ENCODE data around the gene CALD1. TPM values are rescaled to one million over a fixed set of nuclear protein-coding genes. Genes with fewer than 3 reads are reported as not detected.

CALD1 gene
- total RNA-seq, 4 donors from 2014 or later: 32.3 to 462 (median 98.4) TPM

GRCh38 chr7:134758981-134759380 lies 20.5 kb upstream of the CALD1 start:
- no peaks in the 10 kb centered on the region for H3K9me3 ChIP-seq
- H3K27ac ChIP-seq: no peak overlapping the region
- H3K4me3 ChIP-seq: no peak overlapping the region
- no peaks in the 10 kb centered on the region for H3K27me3 ChIP-seq
- H3K36me3 ChIP-seq: no peaks in the 10 kb centered on the region
- intact Hi-C loops (cut with DNase I): no loop called here
- DNase-seq: no peak
- TF ChIP-seq POLR2A (IDR thresholded peaks at IDR 0.05): no peak
- TF ChIP-seq, protein P1, sequence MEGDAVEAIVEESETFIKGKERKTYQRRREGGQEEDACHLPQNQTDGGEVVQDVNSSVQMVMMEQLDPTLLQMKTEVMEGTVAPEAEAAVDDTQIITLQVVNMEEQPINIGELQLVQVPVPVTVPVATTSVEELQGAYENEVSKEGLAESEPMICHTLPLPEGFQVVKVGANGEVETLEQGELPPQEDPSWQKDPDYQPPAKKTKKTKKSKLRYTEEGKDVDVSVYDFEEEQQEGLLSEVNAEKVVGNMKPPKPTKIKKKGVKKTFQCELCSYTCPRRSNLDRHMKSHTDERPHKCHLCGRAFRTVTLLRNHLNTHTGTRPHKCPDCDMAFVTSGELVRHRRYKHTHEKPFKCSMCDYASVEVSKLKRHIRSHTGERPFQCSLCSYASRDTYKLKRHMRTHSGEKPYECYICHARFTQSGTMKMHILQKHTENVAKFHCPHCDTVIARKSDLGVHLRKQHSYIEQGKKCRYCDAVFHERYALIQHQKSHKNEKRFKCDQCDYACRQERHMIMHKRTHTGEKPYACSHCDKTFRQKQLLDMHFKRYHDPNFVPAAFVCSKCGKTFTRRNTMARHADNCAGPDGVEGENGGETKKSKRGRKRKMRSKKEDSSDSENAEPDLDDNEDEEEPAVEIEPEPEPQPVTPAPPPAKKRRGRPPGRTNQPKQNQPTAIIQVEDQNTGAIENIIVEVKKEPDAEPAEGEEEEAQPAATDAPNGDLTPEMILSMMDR (IDR thresholded peaks at IDR 0.05): no peak
- 7 to 22% methylated on average over 1 of the region's 1 CpG for WGBS, 2 donors
- H3K4me1 ChIP-seq: no peaks in the 10 kb centered on the region

GRCh38 chr7:134761266-134761665 lies 18.2 kb upstream of the CALD1 start:
- H3K36me3 ChIP-seq: no peaks in the 10 kb centered on the region
- no peaks in the 10 kb centered on the region for H3K9me3 ChIP-seq
- intact Hi-C loops (cut with DNase I): no loop called here
- 76 to 81% methylated on average over 5 of the region's 5 CpGs for WGBS, 2 donors
- H3K27me3 ChIP-seq: no peaks in the 10 kb centered on the region
- H3K27ac ChIP-seq: peak overlapping the region in 1 of 4 donors; percentile 8
- TF ChIP-seq, protein P1 (IDR thresholded peaks at IDR 0.05): no peak
- TF ChIP-seq POLR2A (IDR thresholded peaks at IDR 0.05): no peak
- H3K4me3 ChIP-seq: no peak overlapping the region
- no peaks in the 10 kb centered on the region for H3K4me1 ChIP-seq
- no peak for DNase-seq

DNA sequence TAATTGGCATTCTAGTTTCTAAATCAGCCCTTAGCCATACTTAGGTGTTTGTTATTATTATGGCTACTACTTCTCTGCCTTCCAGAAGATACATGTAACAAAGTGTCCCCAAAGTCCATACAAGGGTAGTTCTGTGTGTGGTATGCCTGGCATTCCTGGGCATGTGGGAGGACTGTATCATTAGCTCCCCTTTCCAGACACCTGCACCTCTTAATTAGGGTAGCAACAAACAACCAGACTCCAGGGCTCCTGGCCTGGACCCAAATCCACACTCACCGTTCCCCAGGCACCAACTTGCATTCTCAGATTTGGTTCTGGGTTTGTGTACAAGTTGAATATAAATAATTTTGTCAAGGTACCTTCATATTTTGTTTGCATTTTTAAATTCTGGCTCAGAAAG lies 15.5 kb upstream of the CALD1 start:
- H3K27ac ChIP-seq: no peak overlapping the region
- no peak for DNase-seq
- WGBS, 2 donors: 67 to 75% methylated on average over 1 of the region's 1 CpG
- H3K4me3 ChIP-seq: no peak overlapping the region
- TF ChIP-seq POLR2A (IDR thresholded peaks at IDR 0.05): no peak
- TF ChIP-seq, protein P1 (IDR thresholded peaks at IDR 0.05): no peak
- H3K27me3 ChIP-seq: no peaks in the 10 kb centered on the region
- peaks cover 0 to 12% (median 0%) of the 10 kb centered on the region in 3 donors for H3K4me1 ChIP-seq
- H3K36me3 ChIP-seq: no peaks in the 10 kb centered on the region
- H3K9me3 ChIP-seq: no peaks in the 10 kb centered on the region
- intact Hi-C loops (cut with DNase I): no loop called here

DNA sequence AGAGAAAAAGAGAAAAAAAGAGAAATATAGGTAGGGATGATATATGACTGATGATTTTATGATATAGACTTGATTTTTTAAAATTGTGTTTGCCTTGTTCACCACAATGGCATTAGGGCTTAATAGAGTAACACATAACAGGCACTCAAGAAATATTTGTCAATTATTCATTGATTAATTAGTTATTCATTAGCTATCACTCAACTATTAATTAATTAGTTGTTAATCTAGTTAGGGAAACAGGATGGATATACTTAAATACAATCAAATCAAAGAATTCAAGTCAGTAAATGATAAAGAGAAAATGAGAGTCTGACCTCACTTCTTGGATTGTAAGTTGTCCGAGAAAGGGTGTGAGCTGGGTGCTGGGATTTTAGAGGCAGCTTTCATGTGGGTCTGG lies 15.1 kb upstream of the CALD1 start:
- no peak overlapping the region for H3K27ac ChIP-seq
- peaks cover 0 to 12% (median 0%) of the 10 kb centered on the region in 3 donors for H3K4me1 ChIP-seq
- 72 to 100% methylated on average over 1 of the region's 1 CpG for WGBS, 2 donors
- intact Hi-C loops (cut with DNase I): no loop called here
- H3K27me3 ChIP-seq: no peaks in the 10 kb centered on the region
- H3K36me3 ChIP-seq: no peaks in the 10 kb centered on the region
- H3K9me3 ChIP-seq: no peaks in the 10 kb centered on the region
- H3K4me3 ChIP-seq: no peak overlapping the region
- DNase-seq: no peak
- TF ChIP-seq, protein P1 (IDR thresholded peaks at IDR 0.05): no peak
- TF ChIP-seq POLR2A (IDR thresholded peaks at IDR 0.05): no peak

DNA sequence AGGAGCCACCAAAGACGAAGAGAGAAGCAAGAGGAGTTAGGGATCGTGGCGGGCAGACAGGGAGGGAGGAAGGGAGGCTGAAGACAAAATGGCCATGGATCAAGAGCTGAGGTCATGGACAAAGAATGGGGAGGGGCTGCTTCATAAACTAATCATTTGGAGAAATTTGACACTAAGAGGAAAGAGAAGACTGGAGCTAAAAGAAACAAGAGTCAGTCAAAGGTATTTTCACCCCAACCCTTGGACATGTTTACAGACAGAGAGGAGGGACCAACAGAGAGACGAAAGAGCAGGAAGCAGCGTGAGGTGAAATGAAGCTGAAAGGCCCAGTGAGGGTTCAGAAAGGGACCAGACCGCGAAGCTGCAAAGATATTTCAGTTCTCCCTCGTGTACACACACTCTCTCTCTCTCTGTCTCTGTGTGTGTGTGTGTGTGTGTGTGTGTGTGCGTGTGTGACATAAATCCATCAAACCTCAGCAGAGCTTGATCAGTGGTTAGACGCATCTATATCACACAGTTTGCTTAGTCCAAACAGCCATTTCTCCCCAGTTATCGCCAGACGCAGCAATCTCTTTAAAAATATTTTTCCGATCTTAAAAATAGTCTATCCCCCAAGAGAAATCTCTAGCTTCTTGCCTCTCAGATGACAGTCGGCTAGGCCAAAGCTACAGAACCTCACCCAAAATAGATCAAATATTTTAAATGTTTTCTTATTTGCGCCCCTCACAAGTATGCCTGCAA lies 12.5 kb upstream of the CALD1 start:
- intact Hi-C loops (cut with DNase I): no loop called here
- TF ChIP-seq POLR2A (IDR thresholded peaks at IDR 0.05): no peak
- TF ChIP-seq, protein P1 (IDR thresholded peaks at IDR 0.05): no peak

More for the DNA sequence above, 12.5 kb upstream of the CALD1 start:
- H3K9me3 ChIP-seq: no peaks in the 10 kb centered on the region
- H3K36me3 ChIP-seq: no peaks in the 10 kb centered on the region
- 65 to 69% methylated on average over 15 of the region's 15 CpGs for WGBS, 2 donors
- no peak for DNase-seq
- H3K27me3 ChIP-seq: no peaks in the 10 kb centered on the region
- H3K27ac ChIP-seq: peak overlapping the region; percentile 5 to 66 (median 58)
- no peak overlapping the region for H3K4me3 ChIP-seq
- peaks cover 0 to 12% (median 0%) of the 10 kb centered on the region in 3 donors for H3K4me1 ChIP-seq
